DMS114 treated with DMSO at 0.1 percent for 48 hours (cell line): ENCODE data around the gene SYTL3.

Experiments used
- DNase-seq: peaks from one replicate; lab custom pipeline; 2025; ENCODE audit not compliant: unreplicated experiment; lab: John Stamatoyannopoulos, UW

SYTL3 gene

DNA sequence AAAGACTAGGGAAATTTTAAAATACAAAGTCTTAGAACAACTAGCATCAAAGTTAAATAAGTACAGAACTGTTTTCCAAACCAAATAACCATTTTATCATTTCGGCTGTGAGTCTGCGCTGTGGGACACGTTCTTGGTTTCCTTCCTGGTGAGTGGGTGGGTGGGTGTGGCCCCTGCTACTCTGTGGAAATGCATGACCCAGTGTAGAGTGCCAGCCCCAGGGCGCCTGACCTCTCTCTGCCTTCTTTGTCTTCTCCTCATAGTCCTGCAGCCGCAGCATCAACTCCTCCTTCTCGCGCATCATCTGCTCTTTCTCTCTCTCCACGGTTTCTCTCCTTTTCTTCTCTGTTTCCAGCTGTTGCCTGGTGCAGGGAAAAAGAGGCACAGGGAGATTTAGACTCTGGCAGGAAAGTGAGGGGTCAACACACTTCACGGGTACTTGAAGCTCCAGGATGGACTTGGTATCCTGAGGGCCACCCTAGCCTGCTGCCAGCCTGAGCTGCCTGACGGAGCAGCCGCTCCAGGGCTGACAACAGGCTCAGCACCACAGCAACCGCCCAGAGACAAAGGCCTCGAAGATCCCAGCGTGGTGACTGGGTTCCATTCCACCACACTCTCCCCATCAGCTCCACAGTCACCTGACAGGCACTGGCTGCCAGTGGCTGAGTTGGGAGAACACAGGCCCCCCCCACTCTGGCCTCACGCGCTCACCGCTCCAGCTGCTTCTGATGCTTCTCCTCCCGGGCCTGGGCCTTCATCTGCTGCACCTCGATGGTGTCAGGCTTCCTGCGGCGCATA, 120.9 kb downstream of the SYTL3 start:
- no peak for DNase-seq

DNA sequence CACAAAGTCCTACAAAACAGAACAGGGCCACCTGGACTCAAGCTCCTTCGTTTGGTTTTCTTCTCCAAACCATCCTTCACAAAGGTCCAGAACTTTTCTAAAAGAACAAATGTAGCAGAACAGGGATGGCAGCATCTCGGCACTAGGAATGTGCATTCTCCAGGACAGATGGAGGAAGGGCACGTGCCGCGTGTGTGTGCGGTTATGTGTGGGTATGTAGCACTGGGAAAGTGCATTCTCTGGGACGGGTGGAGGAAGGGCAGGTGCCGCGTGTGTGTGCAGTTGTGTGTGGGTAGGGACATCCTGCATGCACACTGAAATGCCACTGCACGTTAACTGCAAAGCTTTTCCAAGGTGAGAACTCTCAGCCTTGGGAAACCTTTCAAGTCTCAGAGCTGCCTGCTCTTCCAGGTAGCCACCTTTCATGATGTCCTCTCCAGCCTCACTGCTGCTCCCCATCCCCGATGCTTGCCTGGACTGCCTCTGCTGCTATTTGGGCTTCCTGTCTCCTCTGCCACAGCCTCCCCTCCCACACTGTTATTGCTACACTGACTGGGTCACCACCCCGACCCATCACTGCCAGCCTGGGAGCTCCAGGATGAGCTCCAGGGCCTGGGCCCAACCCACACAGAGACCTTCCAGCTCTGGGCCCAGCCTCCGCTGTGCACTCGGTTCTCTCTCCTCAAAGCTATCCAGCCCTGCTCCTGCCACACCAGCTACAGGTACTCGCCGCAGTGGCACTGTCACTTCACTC, 121.7 kb downstream of the SYTL3 start:
- no peak for DNase-seq

DNA sequence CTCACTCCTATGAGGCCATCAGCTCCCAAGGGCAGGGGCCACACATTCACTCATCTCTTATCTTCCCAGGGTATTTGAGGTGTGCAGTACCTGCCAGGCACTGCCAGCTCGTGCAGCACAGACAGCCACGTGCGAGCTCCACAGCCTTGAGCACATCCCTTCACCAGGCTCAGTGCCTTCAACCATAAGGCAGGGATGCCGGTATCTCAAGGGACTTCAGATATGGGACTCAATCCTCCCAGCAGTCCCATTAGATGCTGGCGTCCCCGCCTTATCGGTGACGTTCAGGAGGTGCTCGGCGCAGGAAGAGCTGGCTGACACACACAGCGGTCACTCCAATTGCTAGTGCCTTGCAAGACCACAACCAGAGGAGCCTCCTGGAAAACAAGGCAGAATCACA, 122.3 kb downstream of the SYTL3 start:
- DNase-seq: no peak

DNA sequence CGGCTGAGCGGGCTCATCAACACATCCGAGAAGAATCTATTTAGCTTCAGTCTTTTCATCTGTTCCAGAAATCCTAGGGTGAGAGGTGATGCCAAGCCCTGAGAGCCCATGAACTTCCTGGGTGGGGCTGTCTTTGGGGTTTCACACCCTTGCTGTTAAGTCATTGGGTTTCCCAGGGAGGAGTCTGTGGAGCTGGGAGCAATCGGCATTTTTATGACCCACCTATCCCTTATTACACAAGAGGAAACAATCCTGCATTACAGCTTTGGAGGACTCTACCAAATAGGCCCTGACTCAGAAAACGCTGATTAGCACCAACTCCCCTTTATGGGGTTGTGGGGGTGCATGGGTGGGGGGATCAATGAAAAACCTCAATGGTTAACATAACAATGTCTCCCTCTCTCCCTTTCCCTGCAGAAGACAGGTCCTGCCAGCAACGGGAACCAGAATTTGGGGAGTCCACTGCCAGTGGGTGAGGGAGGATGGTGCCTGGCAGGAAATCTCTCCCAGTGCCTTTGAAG, 123.1 kb downstream of the SYTL3 start:
- no peak for DNase-seq

DNA sequence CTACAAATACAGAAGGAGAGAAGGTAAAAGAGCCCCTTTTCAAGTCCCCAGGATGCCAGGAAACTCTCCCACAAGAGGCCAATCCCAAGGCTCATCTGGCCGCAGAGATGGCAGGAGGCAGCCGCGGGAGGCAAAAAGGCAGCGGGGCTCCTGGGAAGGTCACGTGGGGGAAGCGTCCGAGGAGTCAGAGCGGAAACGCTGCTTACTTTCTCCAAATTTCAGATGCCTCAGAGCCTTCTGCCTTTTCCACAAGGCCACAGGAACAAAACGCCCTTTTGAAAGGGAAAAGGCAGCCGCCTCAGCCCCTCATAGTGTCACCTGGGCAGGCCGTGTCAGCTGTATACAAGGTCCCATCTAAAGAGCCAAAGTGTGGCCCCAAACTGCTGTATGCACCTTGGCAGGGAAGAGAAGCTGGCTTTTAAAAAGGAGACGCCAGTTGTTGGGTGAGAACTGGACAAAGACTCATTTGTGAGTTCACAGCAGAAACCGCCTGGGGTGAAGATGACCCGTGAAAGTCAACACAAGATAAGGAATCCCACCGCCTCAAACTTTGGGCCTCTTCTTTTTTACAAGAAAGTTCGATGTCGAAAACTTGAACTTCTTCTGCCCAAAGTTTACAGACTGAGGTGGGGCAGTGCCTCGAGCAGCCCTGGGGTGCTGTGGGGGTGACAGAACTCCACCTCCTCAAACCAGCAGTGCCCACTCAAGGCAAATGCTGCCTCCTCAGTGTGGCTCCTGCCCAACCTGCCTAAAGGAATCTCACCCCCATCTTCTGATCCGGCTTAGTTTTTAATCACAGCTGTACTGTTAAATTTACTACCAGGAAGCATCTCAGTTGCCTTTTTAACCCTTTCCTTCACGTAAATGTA, 124.0 kb downstream of the SYTL3 start:
- no peak for DNase-seq

DNA sequence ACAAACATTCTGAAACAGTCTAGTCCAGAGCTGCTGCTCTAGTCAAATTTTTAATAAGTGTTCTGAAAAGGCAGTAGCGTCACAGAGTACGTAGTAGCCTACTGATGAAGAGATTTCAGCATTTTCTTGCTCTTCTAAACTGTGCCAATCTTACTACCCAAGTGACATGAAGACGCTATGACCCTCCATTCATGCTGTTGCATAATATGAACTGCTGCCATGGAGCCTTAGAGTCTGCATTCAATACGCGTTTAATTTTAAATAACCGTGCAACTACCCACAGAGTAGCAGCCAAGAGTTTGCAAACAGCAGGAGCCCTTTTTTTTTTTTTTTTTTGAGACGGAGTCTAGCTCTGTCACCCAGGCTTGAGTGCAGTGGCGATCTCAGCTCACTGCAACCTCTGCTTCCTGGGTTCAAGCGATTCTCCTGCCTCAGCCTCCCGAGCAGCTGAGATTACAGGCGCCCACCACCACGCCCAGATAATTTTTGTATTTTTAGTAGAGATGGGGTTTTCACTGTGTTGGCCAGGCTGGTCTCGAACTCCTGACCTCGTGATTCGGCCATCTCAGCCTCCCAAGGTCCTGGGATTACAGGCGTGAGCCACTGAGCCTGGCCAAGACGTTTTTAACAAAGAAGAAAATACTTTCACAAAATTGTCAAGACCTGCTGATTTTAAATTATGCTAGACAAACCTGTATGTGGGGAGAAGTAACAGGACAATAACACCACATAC, 125.0 kb downstream of the SYTL3 start:
- no peak for DNase-seq

DNA sequence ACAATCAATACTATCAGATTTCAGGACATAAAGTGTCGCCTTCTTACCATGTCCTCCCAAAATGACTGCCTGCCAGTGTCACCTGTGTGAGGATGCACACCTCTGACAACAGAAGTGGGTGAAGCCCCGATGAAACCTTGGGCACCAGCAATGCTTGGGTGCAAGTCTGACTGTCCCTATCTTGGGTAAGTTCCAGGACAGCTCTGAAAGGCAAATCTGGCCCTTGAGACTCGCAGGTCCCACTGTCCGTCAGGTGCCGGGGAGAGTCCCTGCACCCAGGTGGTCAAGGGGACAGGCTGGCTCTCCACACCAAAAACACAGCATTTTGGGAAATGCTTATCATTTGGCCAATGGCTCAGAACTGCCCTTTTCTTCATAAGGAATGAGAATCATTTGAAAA, 126.0 kb downstream of the SYTL3 start:
- no peak for DNase-seq

DNA sequence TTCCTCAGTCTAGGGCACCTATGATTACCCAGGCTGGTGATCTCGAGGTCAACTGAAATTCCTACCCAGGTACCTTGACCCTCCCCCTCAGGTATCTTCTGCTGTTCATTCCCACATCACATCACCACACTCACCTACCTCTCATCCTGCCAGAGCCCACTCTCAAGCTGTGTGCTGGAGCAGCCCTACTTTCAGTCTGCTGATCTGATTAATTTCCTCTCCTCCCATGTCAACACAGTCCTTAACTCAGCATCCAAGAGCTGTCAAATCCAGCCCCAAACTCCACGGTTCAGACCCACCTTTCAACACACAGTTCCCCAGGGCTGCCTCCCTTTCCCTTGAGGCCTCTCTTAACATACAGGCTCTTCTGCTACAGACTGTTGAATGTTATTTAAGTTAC, 126.9 kb downstream of the SYTL3 start:
- no peak for DNase-seq

DNA sequence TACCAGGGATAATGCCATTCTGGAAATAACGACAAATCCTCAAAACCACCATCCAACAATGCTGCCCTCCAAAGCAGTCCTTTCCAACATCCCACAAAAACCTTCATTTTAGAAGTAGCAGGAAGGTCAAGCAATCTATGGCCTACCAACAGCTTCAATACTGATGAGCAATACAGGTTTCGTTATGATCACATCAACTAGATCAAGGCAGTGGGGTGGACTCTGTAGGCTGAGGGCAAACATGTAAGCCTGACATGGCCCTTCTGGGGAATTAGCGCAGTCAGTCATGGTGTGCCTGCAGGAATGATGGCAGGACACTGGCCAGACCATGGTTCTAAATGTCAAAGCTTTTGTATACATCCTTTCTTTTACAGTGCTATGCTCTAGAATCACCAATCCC, 127.7 kb downstream of the SYTL3 start:
- DNase-seq: no peak

DNA sequence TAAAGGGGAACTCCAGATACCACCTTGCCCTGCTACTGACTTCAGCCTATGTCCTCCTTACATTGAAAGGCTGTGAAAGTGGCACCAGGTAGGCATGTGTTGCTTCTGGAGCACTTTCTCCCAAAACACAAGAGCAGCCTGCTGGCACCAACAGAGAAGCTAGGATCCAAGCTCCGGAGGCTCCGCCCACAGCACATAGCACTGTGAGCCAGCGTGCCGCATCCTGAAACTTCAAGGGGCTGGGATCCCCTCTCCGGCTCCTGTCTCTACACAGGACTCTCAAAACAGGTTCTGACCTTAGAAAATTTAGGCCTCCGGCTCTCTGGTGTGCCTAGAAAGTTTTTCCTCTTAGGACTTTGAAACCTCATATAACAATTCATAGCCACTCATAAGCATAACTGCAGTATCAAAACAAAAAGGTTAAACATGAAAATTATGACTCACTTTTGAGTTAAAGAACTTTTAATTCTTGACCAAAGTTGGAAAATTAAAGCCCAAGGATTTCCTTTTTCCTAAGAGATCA, 128.2 kb downstream of the SYTL3 start:
- DNase-seq: no peak

DNA sequence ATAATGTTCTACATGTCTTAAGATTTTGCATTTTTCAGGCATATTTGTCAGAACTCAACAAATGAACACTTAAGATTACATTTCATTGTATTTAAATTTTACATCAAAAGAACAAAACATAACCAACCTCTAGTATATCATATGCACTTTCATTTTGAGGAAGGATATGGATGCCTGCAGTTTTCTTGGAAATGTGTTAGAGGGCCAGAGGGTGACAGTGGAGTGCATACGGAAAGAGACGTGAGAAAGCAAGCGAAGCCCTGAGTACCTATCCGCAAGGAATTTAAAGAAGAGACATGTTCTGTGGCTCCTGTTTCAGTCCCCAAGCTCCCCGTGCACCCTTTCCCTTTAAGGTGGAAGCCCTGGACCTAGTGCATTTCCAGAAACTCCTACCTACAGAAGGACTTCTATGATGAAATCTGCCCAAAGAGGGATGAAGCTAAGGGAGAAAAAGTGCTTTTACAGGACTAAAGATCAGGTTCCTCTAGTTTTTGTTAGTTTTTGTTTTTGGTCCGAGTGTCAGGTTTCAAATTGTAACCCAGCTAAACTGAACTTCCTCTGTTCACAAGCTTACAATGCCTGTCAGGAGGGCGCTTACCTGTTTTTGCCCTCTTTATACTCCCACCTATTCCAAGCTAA, 130.5 kb downstream of the SYTL3 start:
- DNase-seq: no peak

DNA sequence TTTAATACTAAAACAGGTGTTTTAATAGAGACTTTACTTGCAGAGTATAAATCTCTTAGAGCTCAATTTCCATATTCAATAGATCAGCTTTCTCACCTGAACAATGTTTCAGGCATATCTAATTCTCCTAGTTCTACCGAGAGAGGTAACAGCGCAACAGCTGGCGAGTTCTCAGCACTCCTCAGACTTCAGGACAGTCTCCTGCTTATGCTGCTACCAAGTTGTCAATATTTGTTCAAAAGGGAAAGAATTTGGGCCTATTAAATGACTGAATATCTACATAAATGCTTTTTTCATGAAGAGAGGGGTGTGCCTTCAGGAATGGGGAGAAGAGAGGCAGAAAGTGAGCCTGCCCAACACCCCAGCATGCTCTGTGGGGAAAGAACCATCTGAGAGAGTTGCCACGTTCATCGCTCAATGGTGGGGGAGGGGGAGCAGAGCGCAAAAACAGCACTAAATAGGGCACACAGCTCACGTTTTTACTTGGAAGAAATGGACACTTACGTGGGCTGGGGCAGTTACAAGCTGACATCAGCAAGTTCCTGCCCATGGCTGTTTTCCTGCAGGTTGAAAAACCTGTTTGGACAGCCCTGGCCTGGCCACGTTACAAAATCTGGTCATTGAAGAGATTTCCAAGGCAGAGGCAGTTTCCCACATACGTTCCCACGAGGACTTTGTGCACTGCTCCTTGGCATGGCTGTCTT, 131.3 kb downstream of the SYTL3 start:
- no peak for DNase-seq

DNA sequence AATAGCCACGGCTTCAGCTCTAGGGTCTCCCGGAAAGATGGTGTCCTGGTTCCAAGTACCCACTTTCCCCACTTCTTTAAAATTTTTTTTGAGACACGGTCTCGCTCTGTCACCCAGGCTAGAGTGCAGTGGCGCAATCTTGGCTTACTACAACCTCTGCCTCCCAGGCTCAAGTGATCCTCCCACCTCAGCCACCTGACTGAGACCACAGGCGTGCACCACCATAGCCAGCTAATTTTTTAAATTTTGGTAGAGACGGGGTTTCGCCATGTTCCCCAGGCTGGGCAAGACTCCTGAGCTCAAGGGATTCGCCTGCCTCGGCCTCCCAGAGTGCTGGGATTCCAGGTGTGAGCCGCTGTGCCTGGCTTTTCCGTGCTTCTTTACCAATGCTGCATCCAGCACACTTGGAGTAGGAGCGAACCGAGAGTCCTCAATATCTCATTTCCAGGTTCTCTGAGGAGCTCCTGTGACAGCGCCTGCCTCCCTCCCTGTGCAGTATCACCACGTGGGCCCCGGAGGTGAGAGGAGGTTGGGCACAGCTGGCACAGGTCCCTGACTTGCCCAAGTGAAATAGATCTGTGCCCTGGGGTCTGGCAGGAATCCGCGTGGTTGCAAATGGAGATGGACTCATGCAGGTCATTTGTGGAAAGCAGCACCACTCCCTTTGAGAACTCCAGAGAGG, 132.0 kb downstream of the SYTL3 start:
- DNase-seq: no peak

DNA sequence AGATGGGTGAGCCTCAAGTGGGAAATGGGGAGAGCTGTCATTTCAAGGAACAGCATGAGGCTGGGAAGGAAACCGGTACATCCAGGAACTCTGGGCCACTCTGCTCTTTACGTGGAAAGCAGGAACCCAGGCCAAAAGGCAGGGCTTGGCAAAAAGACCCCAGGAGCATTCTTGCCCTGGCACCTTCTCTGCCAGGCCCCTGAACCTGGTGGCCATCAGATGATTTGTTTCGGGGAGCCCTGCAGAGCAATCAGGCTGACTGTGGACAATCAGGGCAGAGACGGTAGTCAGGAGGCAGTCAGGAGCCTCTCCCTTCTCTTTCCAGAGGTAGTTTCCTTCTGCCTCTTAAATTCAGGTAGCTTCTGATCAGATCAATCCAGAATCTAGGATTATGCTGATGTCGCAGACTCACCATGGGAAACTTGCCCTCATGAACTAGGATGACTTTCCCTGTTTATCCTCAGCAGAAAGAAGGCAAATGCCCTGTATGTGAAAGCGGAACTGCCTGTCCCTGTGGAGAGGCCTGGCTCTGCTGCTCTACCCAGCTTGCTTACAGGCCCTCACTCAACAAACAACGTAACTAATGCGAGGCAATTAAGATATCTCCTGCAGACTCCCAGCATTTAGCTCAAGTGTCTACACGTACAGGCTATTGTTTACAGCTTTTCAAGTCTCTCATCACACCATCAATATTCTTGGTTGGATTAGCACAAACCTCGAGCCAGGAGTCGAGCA, 132.7 kb downstream of the SYTL3 start:
- DNase-seq: no peak

DNA sequence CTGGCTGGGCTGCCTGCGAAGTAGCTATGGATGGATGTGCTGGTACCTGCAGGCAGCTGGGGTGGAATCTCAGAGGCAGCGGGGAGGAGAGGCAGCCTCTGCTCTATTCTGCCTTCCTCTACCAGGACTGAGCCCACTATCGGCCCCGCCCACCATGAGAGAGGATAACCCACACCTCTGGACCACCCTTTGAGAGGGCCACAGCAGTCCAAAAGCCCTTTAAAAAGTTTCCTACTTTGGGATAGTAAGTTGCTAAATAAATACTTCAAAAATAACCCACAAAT, 133.3 kb downstream of the SYTL3 start:
- no peak for DNase-seq

DNA sequence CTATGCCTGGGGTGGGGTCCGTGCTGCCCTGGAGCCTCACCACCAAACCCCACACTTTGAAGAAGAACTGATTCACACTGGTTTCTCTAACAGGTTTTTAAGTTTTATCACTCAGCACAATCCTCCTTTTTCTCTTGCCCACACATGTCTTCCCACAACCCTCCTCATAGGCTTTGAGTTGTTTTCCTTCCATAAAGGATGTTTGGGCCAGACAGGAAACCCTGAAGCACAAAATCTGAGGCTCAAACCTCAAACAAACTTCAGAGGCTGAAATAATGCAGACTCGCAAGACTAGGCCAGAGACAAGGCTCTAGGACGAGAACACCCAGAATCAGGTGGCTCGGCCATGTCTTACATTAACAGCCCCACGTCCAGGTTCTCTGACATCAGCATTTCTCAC, 134.0 kb downstream of the SYTL3 start:
- DNase-seq: no peak

DNA sequence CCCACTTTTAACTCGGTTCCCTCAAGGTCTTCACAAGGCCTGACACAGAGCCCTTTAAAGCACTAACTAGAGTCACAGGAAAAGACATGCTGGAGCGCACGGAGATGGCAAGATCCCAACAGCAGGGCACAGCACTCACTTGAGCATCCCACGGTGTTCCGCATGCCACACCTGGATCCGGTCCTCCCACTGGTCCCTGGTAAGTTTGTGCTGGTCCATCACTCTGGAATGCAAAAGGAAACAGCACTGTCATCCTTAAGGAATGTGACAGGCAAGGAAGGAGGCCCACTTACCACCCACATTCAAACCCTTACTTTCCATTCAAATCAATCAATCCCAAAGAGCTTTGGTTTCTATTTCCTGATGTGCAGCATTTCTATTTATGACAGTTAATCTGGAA, 134.7 kb downstream of the SYTL3 start:
- DNase-seq: no peak

DNA sequence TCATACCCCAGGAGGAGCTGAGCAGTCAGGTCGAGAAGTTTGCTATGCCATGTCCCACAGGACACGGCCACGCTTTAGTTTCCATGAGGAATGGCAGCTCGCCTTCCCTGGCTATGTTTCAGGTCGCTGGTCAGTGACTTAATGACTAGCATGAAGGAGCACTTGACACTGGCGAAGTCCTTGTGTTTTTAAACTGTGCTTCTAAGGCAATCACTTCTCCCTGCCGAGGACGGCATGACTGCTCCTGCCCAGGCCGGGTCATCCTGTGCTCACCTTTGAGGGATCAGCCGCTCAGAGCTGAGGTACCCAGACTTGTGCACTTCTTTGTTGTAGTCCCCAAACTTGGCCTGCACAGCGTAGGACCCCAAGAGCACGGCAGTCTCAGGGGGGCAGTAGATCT, 135.2 kb downstream of the SYTL3 start:
- DNase-seq: no peak
